ENCODE data around the gene PROB1.

Gene PROB1

DNA sequence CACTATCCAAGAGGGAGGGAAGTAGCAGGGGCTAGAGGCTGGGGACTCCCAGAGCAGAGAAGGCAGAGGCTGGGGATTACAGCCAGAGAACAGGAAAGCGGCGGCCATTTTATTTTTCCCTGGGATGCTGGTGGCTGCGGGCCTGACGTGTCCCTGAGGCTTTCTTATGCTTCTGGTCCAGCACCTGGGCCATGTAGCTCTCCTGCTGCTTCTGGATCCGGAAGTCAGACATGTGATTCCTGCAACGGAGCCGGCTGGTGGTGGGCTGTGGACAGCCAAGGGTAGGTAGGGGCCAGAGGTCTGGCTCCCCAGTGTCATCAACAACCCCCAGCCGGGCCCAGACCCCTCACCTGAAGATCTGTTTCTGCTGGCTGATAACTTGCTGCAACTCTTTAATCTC is 1.8 kb upstream of the PROB1 start:
- DNase-seq (ENCODE audit: low read depth) = no peak
- TF ChIP-seq, protein P1, sequence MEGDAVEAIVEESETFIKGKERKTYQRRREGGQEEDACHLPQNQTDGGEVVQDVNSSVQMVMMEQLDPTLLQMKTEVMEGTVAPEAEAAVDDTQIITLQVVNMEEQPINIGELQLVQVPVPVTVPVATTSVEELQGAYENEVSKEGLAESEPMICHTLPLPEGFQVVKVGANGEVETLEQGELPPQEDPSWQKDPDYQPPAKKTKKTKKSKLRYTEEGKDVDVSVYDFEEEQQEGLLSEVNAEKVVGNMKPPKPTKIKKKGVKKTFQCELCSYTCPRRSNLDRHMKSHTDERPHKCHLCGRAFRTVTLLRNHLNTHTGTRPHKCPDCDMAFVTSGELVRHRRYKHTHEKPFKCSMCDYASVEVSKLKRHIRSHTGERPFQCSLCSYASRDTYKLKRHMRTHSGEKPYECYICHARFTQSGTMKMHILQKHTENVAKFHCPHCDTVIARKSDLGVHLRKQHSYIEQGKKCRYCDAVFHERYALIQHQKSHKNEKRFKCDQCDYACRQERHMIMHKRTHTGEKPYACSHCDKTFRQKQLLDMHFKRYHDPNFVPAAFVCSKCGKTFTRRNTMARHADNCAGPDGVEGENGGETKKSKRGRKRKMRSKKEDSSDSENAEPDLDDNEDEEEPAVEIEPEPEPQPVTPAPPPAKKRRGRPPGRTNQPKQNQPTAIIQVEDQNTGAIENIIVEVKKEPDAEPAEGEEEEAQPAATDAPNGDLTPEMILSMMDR (IDR thresholded peaks at IDR 0.05; ENCODE audit: insufficient read depth, low read depth, low read length, missing control alignments) = no peak
- H3K4me3 ChIP-seq (ENCODE audit: low read depth, low read length) = no peak overlapping the region

DNA sequence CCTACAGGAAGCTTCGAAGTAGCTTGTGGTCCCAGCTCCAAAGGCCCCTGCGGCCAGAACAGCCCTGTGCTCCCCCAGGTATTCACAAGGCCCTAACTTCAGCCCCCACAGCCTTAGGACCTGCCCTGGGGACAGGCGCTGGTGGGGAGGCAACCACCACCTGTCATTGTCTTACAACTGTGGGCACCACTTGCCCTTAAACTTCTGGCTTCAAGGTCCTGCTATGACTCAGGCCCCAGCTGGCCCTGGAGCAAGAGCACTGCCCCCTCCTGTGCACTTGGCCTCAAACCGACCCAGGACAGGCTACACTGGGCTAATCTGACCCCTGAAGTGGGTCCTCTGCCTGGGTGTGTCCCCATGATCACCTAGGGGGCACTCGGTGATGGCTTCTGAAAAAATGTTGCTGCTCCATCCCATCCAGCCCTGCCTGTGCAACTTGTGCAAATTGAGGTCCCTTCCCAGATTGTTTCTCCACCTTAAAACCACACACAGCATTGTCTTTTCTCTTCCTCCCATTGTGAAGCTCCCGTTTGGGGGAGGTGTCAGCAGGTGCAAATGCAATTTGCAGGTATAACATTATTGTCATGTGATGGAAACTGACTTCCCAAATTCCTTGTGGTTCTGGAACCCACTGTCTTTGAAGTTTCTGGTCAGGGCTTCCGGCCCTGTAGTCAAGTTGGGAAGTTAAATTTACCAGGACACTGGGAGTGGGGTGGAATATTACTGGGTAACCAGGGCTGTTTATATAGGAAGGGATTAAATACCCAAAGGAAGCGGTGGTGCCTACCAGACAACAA is 1.1 kb upstream of the PROB1 start:
- TF ChIP-seq, protein P1 (IDR thresholded peaks at IDR 0.05; ENCODE audit: insufficient read depth, low read depth, low read length, missing control alignments) = no peak
- peak; percentile 76 for DNase-seq (ENCODE audit: low read depth)
- no peak overlapping the region; the same call in 1 of the 2 replicates for H3K4me3 ChIP-seq (ENCODE audit: low read depth, low read length)

DNA sequence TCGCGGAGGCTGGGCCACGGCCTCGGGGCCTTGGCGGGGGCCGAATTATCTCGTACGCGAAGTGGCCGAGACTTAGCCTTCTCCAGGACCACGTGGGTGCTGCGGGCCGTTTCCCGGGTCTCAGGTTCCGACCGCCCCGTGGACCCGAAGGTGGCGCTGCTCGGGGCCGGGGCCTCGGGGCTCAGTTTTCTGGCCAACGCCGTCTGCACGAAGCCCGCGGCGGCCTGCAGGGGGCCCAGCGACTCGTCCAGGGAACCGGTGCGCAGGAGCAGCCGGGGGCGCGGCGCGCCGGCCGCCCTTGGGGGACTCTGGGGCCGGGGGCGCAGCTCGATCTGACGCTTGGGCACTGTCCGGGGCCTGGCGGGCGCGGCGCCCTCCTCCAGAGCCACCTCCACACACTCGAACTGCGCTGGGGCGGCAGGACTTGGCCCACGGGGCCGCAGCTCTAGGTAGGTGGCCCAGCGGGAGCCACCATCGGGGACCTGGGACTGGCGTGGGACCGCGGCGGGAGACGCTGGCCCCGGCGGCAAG is 716 bp downstream of the PROB1 start:
- peak overlapping the region; percentile 88 for H3K4me3 ChIP-seq (ENCODE audit: low read depth, low read length)
- peak; percentile 88 for DNase-seq (ENCODE audit: low read depth)

DNA sequence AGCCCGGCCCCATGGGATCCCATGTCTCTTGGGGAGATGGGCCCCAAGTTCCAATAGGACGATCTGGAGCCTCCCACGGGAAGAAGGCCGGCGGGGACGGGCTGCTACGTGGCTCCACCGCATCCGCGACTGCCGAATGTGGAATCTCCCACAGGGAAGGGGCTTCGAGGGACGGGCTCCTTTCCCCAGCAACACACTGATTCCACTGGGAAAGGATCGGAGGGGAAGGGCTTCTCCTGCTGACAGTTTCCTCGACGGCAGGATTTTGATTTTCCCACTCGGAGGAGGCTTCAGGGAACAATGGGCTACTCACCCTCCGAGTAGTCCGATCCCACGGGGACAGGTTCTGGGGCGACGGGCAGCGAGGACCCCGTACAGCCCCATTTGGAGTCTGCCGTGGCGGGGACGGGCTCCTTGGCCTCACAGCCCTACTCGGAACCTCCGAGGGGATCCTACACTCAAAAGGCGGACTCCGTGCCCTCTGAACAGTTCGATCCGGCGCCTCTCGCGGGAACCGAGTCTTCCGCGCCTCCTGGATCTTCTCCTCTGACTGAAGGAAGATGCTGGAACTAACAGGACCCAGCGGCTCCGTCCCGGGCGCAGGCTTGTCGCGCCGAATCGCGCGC is 1.3 kb downstream of the PROB1 start:
- H3K4me3 ChIP-seq (ENCODE audit: low read depth, low read length) = peak overlapping the region; percentile 88
- DNase-seq (ENCODE audit: low read depth) = no peak
- TF ChIP-seq, protein P1 (IDR thresholded peaks at IDR 0.05; ENCODE audit: insufficient read depth, low read depth, low read length, missing control alignments) = no peak

More for the DNA sequence above, 716 bp downstream of the PROB1 start:
- TF ChIP-seq, protein P1 (IDR thresholded peaks at IDR 0.05; ENCODE audit: insufficient read depth, low read depth, low read length, missing control alignments) = peak; percentile 75

DNA sequence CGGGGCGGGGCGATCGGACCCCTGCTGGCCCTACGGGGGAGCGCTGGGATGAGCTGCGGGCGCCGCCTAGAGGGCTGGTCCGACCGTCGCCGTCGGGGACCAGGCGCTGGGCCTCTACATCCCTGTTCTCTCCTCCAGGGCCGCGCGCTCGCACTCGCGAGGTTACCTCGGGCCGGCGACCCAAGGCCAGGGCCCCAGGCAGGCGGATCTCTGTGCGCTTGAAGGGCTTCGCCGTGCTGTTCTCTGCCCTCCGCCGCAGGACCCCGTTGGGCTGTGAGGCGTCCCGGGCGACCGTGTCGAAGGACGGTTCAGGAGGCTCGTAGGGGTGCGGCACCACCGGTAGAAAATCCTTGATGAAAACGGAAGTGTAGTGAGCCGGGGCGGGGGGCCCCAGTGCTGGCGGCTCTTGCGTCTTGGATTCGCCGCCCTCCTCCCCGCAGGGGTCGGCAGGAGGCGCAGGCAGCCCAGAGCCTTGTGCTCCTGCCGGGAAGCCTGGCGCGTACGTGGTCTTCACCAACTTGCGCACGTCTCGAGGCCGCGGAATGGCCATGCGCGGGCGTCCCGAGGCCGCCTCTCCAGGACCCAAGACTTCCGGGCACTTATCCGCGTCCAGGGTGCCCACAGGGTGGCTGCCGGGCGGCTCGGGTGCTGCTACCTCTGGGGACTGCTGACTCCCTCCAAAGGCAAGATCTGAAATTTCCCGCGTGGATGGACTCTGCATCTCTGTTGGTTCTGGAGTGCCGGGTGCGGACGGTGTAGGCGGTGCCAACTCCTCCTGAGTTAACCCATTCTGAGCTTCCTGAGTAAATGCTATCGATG is 2.0 kb downstream of the PROB1 start:
- peak; percentile 95 for DNase-seq (ENCODE audit: low read depth)
- TF ChIP-seq, protein P1 (IDR thresholded peaks at IDR 0.05; ENCODE audit: insufficient read depth, low read depth, low read length, missing control alignments) = peak; percentile 98
- H3K4me3 ChIP-seq (ENCODE audit: low read depth, low read length) = peak overlapping the region; percentile 88

DNA sequence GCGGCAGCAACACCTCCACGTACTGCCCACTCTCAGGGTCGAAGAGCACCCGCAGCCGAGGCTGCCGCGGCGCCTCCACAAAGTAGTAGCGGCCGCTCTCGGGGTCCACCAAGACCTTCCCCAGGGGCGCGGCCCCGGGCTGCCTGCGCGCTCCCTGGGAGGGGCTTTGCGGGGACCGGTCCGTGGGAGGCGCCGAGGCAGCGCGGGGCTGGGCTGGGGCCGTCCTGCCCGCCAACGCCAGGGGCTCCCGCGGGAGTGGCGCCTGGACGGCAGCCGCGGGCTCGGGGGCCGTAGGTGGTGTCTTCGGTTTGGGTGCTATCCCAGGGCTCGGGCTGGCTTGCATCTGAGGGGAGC is 2.6 kb downstream of the PROB1 start:
- H3K4me3 ChIP-seq (ENCODE audit: low read depth, low read length) = peak overlapping the region; percentile 88
- no peak for DNase-seq (ENCODE audit: low read depth)
- TF ChIP-seq, protein P1 (IDR thresholded peaks at IDR 0.05; ENCODE audit: insufficient read depth, low read depth, low read length, missing control alignments) = no peak

Data from GM12865 (cell line).